Measurements from ENCODE around the gene SULT6B1. TPM values are rescaled to one million over a fixed set of nuclear protein-coding genes. Genes with fewer than 3 reads are reported as not detected.
A peak's percentile ranks its signal among the peaks of the same experiment; 100 is the strongest.
"Not testable (repeated sequence)": the region's sequence is repeated elsewhere in the genome, so short reads cannot be mapped to it uniquely, and the experiment has no call there.

SULT6B1 gene, protein sequence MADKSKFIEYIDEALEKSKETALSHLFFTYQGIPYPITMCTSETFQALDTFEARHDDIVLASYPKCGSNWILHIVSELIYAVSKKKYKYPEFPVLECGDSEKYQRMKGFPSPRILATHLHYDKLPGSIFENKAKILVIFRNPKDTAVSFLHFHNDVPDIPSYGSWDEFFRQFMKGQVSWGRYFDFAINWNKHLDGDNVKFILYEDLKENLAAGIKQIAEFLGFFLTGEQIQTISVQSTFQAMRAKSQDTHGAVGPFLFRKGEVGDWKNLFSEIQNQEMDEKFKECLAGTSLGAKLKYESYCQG
- polyA plus RNA-seq (ENCODE audit: low read depth in 6 of 6), result not detected

DNA sequence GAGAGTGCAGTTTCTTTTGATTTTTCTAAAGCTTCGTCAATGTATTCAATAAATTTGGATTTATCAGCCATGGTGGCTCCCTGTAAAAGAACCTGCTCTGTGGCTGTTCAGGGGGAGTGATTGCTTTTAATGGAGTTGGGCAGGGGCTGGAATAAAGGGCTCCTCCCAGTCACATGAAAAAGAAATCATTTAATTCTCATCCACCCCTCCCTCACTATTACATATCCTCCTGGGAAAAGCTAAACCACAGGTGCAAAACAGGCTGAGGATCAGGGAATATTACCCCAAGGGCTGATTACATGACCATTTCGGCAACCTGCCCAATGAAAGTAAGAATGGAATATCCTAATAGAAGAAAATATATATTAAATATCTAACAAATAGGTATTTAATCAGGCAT lies at the start of gene SULT6B1:
Gene SULT6B1 (minus strand): TSS at position 101 of the 400 bp plus-strand sequence. CDS start 30 bp downstream, at position 71.
- Mint-ChIP-seq H3K27ac (peak within 1 kb of the TSS in 1 of 6 donors; percentile 47), H3K4me1 (no peaks in the 10 kb centered on the region), H3K9me3 (no peaks in the 10 kb centered on the region), H3K27me3 (peaks cover 3 to 13% (median 8%) of the 10 kb centered on the region in 3 donors), H3K4me3 (no peak within 1 kb of the TSS), H3K36me3 (no peaks in the 10 kb centered on the region)
- DNase-seq, result no peak
- ATAC-seq (ENCODE audit: low read depth in 2 of 2), result no peak

- no peaks in the 10 kb centered on the region for H3K9me3 Mint-ChIP-seq
- no peak for ATAC-seq (ENCODE audit: low read depth in 2 of 2)
- no peaks in the 10 kb centered on the region for H3K27me3 Mint-ChIP-seq
- peaks cover 16 to 29% (median 22%) of the 10 kb centered on the region in 3 donors for H3K4me1 Mint-ChIP-seq
- no peak overlapping the region for H3K27ac Mint-ChIP-seq
- H3K36me3 Mint-ChIP-seq, result peaks cover 9 to 12% of the 10 kb centered on the region in 2 donors
- H3K4me3 Mint-ChIP-seq, result no peak overlapping the region
- DNase-seq, result no peak
Observed at GRCh38 chr2:37232131-37232933, 43.9 kb upstream of the SULT6B1 start.

DNA sequence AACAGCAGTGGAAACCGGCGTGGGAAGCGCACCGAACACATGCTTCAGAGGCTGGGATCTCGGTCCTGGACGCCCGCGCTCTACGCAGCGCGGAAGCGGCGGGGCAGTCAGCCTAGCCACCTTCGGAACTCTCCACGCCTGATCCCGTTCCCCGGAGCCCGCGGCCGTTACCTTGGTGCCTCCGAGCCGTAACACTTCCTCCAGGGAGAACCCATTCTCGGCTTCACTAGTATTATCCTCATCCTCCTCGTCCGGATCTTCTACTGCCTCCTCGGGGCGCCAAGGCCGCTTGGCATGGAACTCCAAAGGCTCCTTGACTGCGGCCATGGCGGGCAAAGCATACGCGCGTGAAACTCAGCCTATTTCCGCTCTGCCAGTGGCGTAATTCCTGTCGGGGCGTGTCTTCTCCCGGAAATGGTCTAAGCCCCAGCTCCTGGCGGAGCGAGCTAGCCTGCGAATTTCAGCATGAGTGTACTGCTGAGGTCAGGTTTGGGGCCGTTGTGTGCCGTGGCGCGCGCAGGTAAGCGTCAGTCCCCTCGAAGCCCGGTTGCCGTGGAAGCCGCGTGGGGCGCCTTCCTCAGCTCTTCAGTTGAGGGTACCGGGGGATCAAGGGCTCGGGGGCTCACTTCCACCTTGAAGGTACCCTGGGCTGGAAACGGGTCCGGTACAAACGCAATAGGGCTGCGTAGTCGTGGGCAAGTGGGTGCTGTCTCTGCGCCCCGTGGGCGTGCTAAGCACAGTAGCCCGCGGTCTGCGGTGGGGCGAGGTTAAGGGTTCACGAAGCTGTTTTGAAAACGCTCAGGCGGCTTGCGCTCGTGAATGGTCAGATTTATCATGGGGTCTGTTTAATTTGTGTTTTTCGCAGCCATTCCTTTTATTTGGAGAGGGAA lies 43.0 kb upstream of the SULT6B1 start, which contains the start of the genes CEBPZ and NDUFAF7:
Gene CEBPZ (minus strand): TSS at position 356 of the 890 bp plus-strand sequence. CDS start 29 bp downstream, at position 327.
Gene NDUFAF7 (plus strand): TSS at position 418 of the 890 bp plus-strand sequence. CDS start 48 bp downstream, at position 466.
- peak; percentile 89 to 91 for ATAC-seq (ENCODE audit: low read depth in 2 of 2)
- no peak within 1 kb of the TSS for H3K4me3 Mint-ChIP-seq
- no peak within 1 kb of the TSS for H3K27ac Mint-ChIP-seq
- H3K36me3 Mint-ChIP-seq, result peaks cover 12 to 15% of the 10 kb centered on the region in 2 donors
- no peaks in the 10 kb centered on the region for H3K9me3 Mint-ChIP-seq
- DNase-seq, result peak; percentile 84
- H3K4me1 Mint-ChIP-seq, result peaks cover 21 to 34% (median 27%) of the 10 kb centered on the region in 3 donors
- H3K27me3 Mint-ChIP-seq, result no peaks in the 10 kb centered on the region

DNA sequence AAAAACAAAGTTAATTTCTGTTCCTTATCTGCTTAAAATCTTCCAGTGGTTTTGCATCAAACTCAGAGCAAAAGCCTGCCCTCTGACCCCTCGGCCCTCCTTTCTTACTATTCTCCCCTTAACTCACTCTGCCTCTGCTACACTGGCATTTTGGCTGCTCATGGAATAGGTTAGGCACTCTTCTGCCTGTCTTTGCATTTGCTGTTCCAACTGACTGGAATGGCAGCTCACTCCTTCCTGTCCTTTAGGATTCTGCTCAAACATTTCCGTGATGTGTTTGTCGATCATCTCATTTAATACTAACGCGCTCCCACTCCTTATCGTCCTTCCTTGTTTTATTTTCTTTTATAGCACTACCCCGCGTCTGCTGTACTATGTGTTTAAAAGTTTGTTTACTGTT lies 42.1 kb upstream of the SULT6B1 start:
- no peaks in the 10 kb centered on the region for H3K27me3 Mint-ChIP-seq
- DNase-seq, result no peak
- peaks cover 23 to 32% (median 27%) of the 10 kb centered on the region in 3 donors for H3K4me1 Mint-ChIP-seq
- peaks cover 6 to 8% of the 10 kb centered on the region in 2 donors for H3K36me3 Mint-ChIP-seq
- no peak for ATAC-seq (ENCODE audit: low read depth in 2 of 2)
- H3K9me3 Mint-ChIP-seq, result no peaks in the 10 kb centered on the region
- H3K27ac Mint-ChIP-seq, result no peak overlapping the region
- no peak overlapping the region for H3K4me3 Mint-ChIP-seq

DNA sequence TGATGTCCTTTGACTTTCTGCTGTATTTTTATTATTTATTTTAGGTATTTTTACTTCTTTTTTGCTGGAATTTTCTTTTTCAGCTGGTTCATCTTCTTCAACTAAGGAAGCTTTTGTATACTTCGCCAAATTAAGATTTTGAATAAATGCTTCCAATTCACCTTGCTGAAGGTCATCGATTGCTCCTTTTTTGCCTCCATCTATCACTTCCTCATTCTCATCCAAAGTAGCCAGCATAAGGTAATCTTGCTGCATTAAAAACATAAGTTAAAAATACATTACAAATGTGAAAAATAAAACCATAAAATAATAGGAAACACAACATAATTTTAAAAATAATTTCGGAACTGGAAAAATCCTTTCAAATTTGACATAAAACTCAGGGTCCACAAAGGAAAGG lies 40.3 kb upstream of the SULT6B1 start:
- Mint-ChIP-seq H3K27ac (peak overlapping the region in 1 of 6 donors; percentile 36), H3K4me1 (peaks cover 16 to 35% (median 24%) of the 10 kb centered on the region in 3 donors), H3K4me3 (no peak overlapping the region), H3K36me3 (peaks cover 0 to 8% of the 10 kb centered on the region in 2 donors), H3K27me3 (no peaks in the 10 kb centered on the region), H3K9me3 (no peaks in the 10 kb centered on the region)
- DNase-seq (no peak), ATAC-seq (ENCODE audit: low read depth in 2 of 2) (no peak)

DNA sequence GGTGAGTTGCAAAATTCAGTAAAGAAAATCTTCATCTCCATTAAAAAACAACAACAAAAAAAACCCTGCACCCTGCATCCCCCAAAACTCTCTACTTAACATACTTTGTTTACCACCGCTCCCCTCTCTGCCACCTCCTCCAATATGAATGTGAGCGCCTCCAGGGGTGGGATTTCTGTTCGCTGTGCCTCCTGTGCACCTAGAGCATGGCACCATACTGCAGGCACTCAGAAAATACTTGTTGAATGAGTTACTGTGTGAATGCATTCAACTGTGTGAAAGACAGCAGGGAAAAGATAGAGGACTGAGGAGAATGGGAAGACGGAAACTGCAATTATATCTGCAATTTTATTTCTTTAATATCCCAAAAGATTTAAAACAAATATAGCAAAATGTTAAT lies 38.4 kb upstream of the SULT6B1 start:
- H3K27me3 Mint-ChIP-seq, result no peaks in the 10 kb centered on the region
- H3K36me3 Mint-ChIP-seq, result peaks cover 0 to 8% of the 10 kb centered on the region in 2 donors
- peaks cover 20 to 36% (median 27%) of the 10 kb centered on the region in 3 donors for H3K4me1 Mint-ChIP-seq
- H3K27ac Mint-ChIP-seq, result peak overlapping the region in 1 of 6 donors; percentile 67
- no peak for ATAC-seq (ENCODE audit: low read depth in 2 of 2)
- DNase-seq, result no peak
- no peaks in the 10 kb centered on the region for H3K9me3 Mint-ChIP-seq
- peak overlapping the region in 1 of 8 donors; percentile 5 for H3K4me3 Mint-ChIP-seq

- not testable (repeated sequence) for DNase-seq; H3K4me3 Mint-ChIP-seq; ATAC-seq (ENCODE audit: low read depth in 2 of 2); H3K36me3 Mint-ChIP-seq; H3K27me3 Mint-ChIP-seq; H3K9me3 Mint-ChIP-seq
- Mint-ChIP-seq H3K27ac (peak overlapping the region in 1 of 6 donors; percentile 44), H3K4me1 (peaks cover 20 to 36% (median 27%) of the 10 kb centered on the region in 3 donors)
Observed at GRCh38 chr2:37225129-37225528, 36.7 kb upstream of the SULT6B1 start.

DNA sequence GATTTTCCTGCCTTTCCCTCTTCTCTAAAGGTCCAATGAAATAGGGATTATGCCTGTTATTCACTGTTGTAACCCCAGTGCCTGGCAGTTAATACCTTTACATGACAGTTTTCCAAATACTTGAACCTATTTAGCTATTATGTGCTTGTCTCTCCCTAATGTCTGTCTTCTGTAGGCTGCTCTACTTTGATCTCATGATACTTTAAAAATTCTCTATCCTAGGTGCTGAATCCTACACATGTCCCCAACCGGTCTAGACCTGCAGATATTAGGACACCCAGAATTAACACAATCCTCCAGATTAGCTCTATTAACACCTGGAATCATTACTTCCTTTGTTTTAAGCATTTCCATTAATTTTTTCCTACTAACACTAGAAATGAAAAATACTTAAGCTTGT lies 35.6 kb upstream of the SULT6B1 start:
- no peak for ATAC-seq (ENCODE audit: low read depth in 2 of 2)
- DNase-seq, result no peak
- H3K9me3 Mint-ChIP-seq, result no peaks in the 10 kb centered on the region
- H3K27me3 Mint-ChIP-seq, result no peaks in the 10 kb centered on the region
- peaks cover 20 to 31% (median 23%) of the 10 kb centered on the region in 3 donors for H3K4me1 Mint-ChIP-seq
- peaks cover 6 to 8% of the 10 kb centered on the region in 2 donors for H3K36me3 Mint-ChIP-seq
- no peak overlapping the region for H3K4me3 Mint-ChIP-seq
- peak overlapping the region in 1 of 6 donors; percentile 14 for H3K27ac Mint-ChIP-seq

GRCh38 chr2:37223131-37223530 lies 34.7 kb upstream of the SULT6B1 start:
- H3K27me3 Mint-ChIP-seq, result no peaks in the 10 kb centered on the region
- no peak for ATAC-seq (ENCODE audit: low read depth in 2 of 2)
- peaks cover 6 to 8% of the 10 kb centered on the region in 2 donors for H3K36me3 Mint-ChIP-seq

DNA sequence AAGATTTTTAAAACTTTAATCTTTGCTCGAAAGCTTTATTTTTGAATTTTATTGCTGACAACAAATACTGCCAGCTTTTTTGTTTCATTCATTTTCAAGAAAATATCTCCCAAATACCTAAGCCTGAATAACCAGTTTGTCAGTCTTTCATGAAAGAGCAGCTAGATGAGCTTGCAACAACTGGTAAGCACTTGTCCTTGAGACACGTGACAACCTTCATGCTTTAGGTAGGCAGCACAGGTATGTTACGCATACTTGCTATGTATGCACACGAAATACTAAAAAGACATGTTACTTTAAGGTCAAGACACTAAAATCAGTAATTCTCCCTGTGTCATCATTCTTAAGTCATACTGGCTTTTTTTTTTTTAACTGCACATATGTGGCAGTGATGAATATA lies 30.6 kb upstream of the SULT6B1 start:
- Mint-ChIP-seq H3K27me3 (no peaks in the 10 kb centered on the region), H3K9me3 (no peaks in the 10 kb centered on the region), H3K4me3 (no peak overlapping the region), H3K27ac (no peak overlapping the region), H3K4me1 (peaks cover 3 to 6% (median 4%) of the 10 kb centered on the region in 3 donors), H3K36me3 (peaks cover 0 to 18% of the 10 kb centered on the region in 2 donors)
- DNase-seq (no peak), ATAC-seq (ENCODE audit: low read depth in 2 of 2) (no peak)

More at GRCh38 chr2:37223131-37223530, 34.7 kb upstream of the SULT6B1 start:
- no peak for DNase-seq
- H3K9me3 Mint-ChIP-seq, result no peaks in the 10 kb centered on the region
- no peak overlapping the region for H3K4me3 Mint-ChIP-seq
- peak overlapping the region in 3 of 6 donors; percentile 8 to 62 (median 36) for H3K27ac Mint-ChIP-seq
- H3K4me1 Mint-ChIP-seq, result peaks cover 19 to 26% (median 20%) of the 10 kb centered on the region in 3 donors

DNA sequence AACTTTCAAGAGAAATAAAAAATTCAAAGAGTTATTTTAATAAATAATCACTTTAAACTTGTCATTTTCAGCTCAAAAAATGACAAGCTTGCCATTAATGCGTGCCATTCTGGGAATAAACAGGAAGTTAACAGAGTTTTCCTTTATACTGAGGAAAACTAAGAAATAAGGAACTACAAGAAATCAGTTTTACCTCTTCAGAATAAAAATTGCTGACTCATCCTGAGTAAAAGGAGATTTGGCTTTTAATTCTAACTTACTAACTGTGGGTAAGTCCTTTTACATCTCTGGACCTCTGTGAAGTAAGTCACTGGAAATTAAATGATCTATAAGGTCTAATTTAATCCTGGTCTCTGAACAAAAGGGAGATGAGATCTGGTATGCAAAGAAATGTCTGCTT lies 26.8 kb upstream of the SULT6B1 start:
- H3K27me3 Mint-ChIP-seq, result no peaks in the 10 kb centered on the region
- H3K9me3 Mint-ChIP-seq, result no peaks in the 10 kb centered on the region
- no peak for ATAC-seq (ENCODE audit: low read depth in 2 of 2)
- no peak overlapping the region for H3K4me3 Mint-ChIP-seq
- no peak for DNase-seq
- peaks cover 8 to 29% of the 10 kb centered on the region in 2 donors for H3K36me3 Mint-ChIP-seq
- H3K4me1 Mint-ChIP-seq, result no peaks in the 10 kb centered on the region
- H3K27ac Mint-ChIP-seq, result no peak overlapping the region

DNA sequence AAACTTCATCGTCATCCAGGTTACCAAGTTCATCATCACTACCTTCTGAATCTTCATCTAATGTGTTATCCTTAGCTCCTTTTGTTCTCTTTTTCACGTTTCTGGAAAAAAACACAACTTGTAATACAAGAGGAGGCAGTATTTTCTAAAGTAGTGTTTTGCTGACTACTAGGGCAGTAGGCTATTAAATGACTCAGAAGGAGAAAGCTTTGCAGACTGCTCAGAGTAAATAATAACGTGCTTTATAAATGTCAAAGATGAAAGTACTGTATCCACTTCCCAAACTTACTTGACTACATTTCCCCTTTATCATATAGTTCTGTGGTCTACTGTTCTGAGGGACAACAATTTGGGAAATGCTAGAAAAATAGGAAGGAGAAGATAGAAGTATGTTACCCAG lies 23.5 kb upstream of the SULT6B1 start:
- ATAC-seq (ENCODE audit: low read depth in 2 of 2), result no peak
- no peaks in the 10 kb centered on the region for H3K27me3 Mint-ChIP-seq
- DNase-seq, result no peak
- no peak overlapping the region for H3K27ac Mint-ChIP-seq
- H3K4me3 Mint-ChIP-seq, result no peak overlapping the region
- peaks cover 6 to 14% (median 9%) of the 10 kb centered on the region in 3 donors for H3K4me1 Mint-ChIP-seq
- H3K9me3 Mint-ChIP-seq, result peaks cover 0 to 18% (median 9%) of the 10 kb centered on the region in 7 donors
- peaks cover 39 to 41% of the 10 kb centered on the region in 2 donors for H3K36me3 Mint-ChIP-seq
